HCT116 (cell line): ENCODE measurements around the gene ZDHHC22. TPM values are rescaled to one million over a fixed set of nuclear protein-coding genes. Genes with fewer than 3 reads are reported as not detected.

ENCODE experiments used
- ATAC-seq: fragments of 200-7000 bp; cut with Tn5 transposase; 2 replicates; pipeline ENCODE4 v1.9.1; 2020; ENCODE audit warnings: mild to moderate bottlenecking, moderate library complexity
- BruUV-seq: library from RNA; stranded (reverse); fragments of 400-500 nt; replicated peaks from 2 replicates; lab custom pipeline; 2021; lab: Mats Ljungman, UMichigan
- CTCF ChIA-PET: fragments of 300-600 bp; sonication (Branson Sonifier 250); formaldehyde crosslinking; loops from one replicate; lab custom pipeline; 2021; ENCODE audit warnings: antibody characterized with exemption; lab: Charles Lee
- POLR2A ChIA-PET: fragments of 300-600, 350-600 bp; sonication (Branson Sonifier 250); formaldehyde crosslinking; loops from one replicate; lab custom pipeline; 2021; ENCODE audit warnings: antibody characterized with exemption; lab: Charles Lee
- RAD21 ChIA-PET, 2 experiments: fragments of 300-600 bp; sonication (Branson Sonifier 250); formaldehyde crosslinking; loops; one replicate each; lab custom pipeline; 2023; ENCODE audit warnings: low total read pairs in 2 of 2; ENCODE audit not compliant: uncharacterized antibody in 2 of 2, unreplicated experiment in 2 of 2, low non-redundant PET in 1 of 2; lab: Charles Lee
- DNase-seq: peaks from one replicate; pipeline ENCODE4 v3.0.0-alpha.2; 2010; ENCODE audit warnings: low read depth, low spot score
- H2AFZ ChIP-seq: fragments of 200-600 bp; shearing (Covaris generic), sonication (generic); 2 replicates; pipeline ENCODE4 v1.6.1; 2017; ENCODE audit warnings: low read depth, mixed run types, mixed read lengths, antibody characterized with exemption, low read length; ENCODE audit not compliant: poor library complexity, severe bottlenecking
- H3K27ac ChIP-seq: 2 replicates; pipeline ENCODE4 v1.5.1; 2012; ENCODE audit warnings: low read depth, low read length
- H3K27me3 ChIP-seq: fragments of 200-600 bp; sonication (generic); 2 replicates; pipeline ENCODE4 v1.6.1; 2016; ENCODE audit warnings: mixed run types, low read length, mixed read lengths; ENCODE audit not compliant: insufficient read depth
- H3K36me3 ChIP-seq, 2 experiments: fragments of 200-500 bp in 1 of 2; fragments of 200-600 bp in 1 of 2; sonication (Bioruptor generic) in 1 of 2; sonication (generic) in 1 of 2; 2 replicates each; pipeline versions ENCODE4 v1.5.1 to v1.6.1; 2014 to 2016; ENCODE audit warnings: low read length in 2 of 2, inconsistent platforms in 1 of 2, mixed read lengths in 1 of 2, mixed run types in 1 of 2; ENCODE audit not compliant: insufficient read depth in 2 of 2, control insufficient read depth in 1 of 2
- H3K4me1 ChIP-seq, 2 experiments: fragments of 200-600 bp in 1 of 2; sonication (generic) in 1 of 2; 2 replicates each; pipeline versions ENCODE4 v1.5.1 to v1.6.1; 2012 to 2017; ENCODE audit warnings: low read length in 2 of 2, inconsistent platforms in 1 of 2, mild to moderate bottlenecking in 1 of 2, mixed read lengths in 1 of 2, mixed run types in 1 of 2, moderate library complexity in 1 of 2; ENCODE audit not compliant: insufficient read depth in 2 of 2, control insufficient read depth in 1 of 2
- H3K4me2 ChIP-seq: fragments of 200-600 bp; sonication (generic); 2 replicates; pipeline ENCODE4 v1.6.1; 2017; ENCODE audit warnings: mixed run types, low read length, mixed read lengths
- H3K4me3 ChIP-seq, 2 experiments: fragments of 200-600 bp in 1 of 2; sonication (generic) in 1 of 2; replicated peaks in 1 of 2; 2 replicates each; pipeline ENCODE4 v1.5.1; 2011 to 2016; ENCODE audit warnings: low read length in 2 of 2, control low read depth in 1 of 2, low read depth in 1 of 2, mild to moderate bottlenecking in 1 of 2, mixed read lengths in 1 of 2, mixed run types in 1 of 2
- H3K79me2 ChIP-seq: fragments of 200-600 bp; sonication (generic); 2 replicates; pipeline ENCODE4 v1.6.1; 2017; ENCODE audit warnings: mild to moderate bottlenecking, mixed run types, low read length, moderate library complexity, mixed read lengths; ENCODE audit not compliant: insufficient read depth
- H3K9ac ChIP-seq: fragments of 200-600 bp; sonication (generic); 2 replicates; pipeline ENCODE4 v1.6.1; 2016; ENCODE audit warnings: low read length, mixed read lengths
- H3K9me2 ChIP-seq: fragments of 200-600 bp; sonication (generic), shearing (Covaris generic); 2 replicates; pipeline ENCODE4 v1.6.1; 2017; ENCODE audit warnings: mixed run types, mild to moderate bottlenecking, moderate library complexity; ENCODE audit not compliant: insufficient read depth
- H3K9me3 ChIP-seq, 2 experiments: fragments of 200-500 bp in 1 of 2; fragments of 200-600 bp in 1 of 2; sonication (Bioruptor generic) in 1 of 2; sonication (generic) in 1 of 2; 2 replicates each; pipeline ENCODE4 v1.6.1; 2014 to 2017; ENCODE audit warnings: low read length in 2 of 2, mixed read lengths in 2 of 2, inconsistent platforms in 1 of 2, low read depth in 1 of 2, mild to moderate bottlenecking in 1 of 2, mixed run types in 1 of 2, moderate library complexity in 1 of 2; ENCODE audit not compliant: control insufficient read depth in 1 of 2, insufficient read depth in 1 of 2
- H4K20me1 ChIP-seq: fragments of 200-600 bp; sonication (generic), shearing (Covaris generic); 2 replicates; pipeline ENCODE4 v1.6.1; 2017; ENCODE audit warnings: mixed run types, mild to moderate bottlenecking, moderate library complexity; ENCODE audit not compliant: insufficient read depth
- SIN3A ChIP-seq: IDR thresholded peaks from 2 replicates; pipeline ENCODE4 v1.6.1; 2012; ENCODE audit warnings: low read depth
- ZFX ChIP-seq: fragments of 450-650 bp; IDR thresholded peaks from 2 replicates; pipeline ENCODE4 v1.6.1; 2017
- intact Hi-C: fragments of 100-400 bp; cut with micrococcal nuclease; formaldehyde crosslinking; loops from 2 replicates; pipeline ENCODE4 v1.10.0; 2022
- total RNA-seq: library from RNA; stranded (reverse); gene quantifications from one replicate; pipeline ENCODE4 v1.2.1, GENCODE V29; 2021; ENCODE audit not compliant: unreplicated experiment
- TF ChIP-seq, protein P1 (sequence below): IDR thresholded peaks from 2 replicates; pipeline ENCODE4 v1.6.1; 2011; ENCODE audit warnings: mild to moderate bottlenecking, low read length, moderate library complexity; ENCODE audit not compliant: insufficient replicate concordance; ENCODE audit errors: extremely low read depth

ZDHHC22 gene
- total RNA-seq, 1 experiment from 2014 or later, result 0.10 TPM

DNA sequence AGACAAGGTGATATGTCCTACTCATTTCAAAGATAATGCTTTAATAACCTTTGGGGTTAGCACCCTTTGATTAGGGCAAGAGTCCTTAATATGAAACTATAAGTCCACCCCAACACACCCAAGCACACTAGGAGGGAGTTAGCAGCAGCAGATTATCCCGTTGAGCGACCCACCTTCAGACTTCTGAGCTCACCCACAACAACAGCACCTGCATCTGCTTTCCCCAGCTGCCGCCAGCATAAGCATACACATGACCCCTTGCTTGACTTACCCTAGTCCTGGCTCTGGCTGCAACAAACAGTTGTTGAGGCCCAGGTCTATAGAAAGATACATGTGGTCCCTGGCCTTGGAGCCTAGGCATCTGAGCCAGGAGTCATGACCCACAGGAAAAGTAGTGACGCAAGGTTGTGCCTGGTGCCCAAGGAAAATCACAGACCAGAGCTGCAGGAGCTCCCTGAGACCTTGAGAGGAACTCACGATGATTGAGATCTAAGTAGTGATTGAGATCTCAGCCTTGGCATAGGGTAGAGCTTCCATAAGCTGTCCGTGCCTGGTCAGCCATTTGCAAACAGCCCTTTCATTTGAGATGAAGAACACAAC lies 19.0 kb downstream of the ZDHHC22 start:
- ATAC-seq (no peak), DNase-seq (no peak)
- Histone ChIP-seq H3K27ac (0 out of 2 replicates have a peak overlapping the region, but pooled peaks have one; percentile 45), H3K4me2 (peak overlapping the region; percentile 60), H3K79me2 (no peaks in the 10 kb centered on the region), H3K27me3 (no peaks in the 10 kb centered on the region), H3K36me3 (no peaks in the 10 kb centered on the region), H3K9me2 (no peaks in the 10 kb centered on the region), H3K9me3 (no peaks in the 10 kb centered on the region), H4K20me1 (no peaks in the 10 kb centered on the region), H3K4me3 (no peak overlapping the region), H2AFZ (no peak overlapping the region), H3K9ac (no peak overlapping the region), H3K4me1 (peaks cover 32 to 54% of the 10 kb centered on the region in 2 experiments)
- intact Hi-C loops, result loop anchor here (2.0 kb wide), 1 partner anchor 24 kb away; the partner anchor contains the start of gene CIPC
- ChIA-PET POLR2A (no interaction called here), RAD21 (interaction anchor here in 1 of 2 experiments (0.6 to 0.9 kb wide), 2 partner anchors 247 to 408 kb away, joined by 3 read pairs; no protein-coding TSS in a partner anchor), CTCF (interaction anchor here (0.9 to 2.2 kb wide), 6 partner anchors 9 to 250 kb away, joined by 3 to 10 read pairs (median 4); no protein-coding TSS in a partner anchor)
- TF ChIP-seq SIN3A (no peak), ZFX (no peak)
- TF ChIP-seq, protein P1, sequence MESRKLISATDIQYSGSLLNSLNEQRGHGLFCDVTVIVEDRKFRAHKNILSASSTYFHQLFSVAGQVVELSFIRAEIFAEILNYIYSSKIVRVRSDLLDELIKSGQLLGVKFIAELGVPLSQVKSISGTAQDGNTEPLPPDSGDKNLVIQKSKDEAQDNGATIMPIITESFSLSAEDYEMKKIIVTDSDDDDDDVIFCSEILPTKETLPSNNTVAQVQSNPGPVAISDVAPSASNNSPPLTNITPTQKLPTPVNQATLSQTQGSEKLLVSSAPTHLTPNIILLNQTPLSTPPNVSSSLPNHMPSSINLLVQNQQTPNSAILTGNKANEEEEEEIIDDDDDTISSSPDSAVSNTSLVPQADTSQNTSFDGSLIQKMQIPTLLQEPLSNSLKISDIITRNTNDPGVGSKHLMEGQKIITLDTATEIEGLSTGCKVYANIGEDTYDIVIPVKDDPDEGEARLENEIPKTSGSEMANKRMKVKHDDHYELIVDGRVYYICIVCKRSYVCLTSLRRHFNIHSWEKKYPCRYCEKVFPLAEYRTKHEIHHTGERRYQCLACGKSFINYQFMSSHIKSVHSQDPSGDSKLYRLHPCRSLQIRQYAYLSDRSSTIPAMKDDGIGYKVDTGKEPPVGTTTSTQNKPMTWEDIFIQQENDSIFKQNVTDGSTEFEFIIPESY, result no peak
- BruUV-seq, result no TSS peak
